Coronary artery (tissue), 2 donors: ENCODE results near the gene TSPAN11.

Source experiments
- DNase-seq: peaks from one replicate; pipeline ENCODE4 v3.0.0-alpha.2; 2017; ENCODE audit warnings: low spot score
- H3K27ac ChIP-seq, 2 donors: fragments of 200-600 bp; sonication (generic); one replicate each; pipeline ENCODE4 v1.5.1; 2016 to 2019
- H3K4me3 ChIP-seq: fragments of 200-600 bp; sonication (generic); 2 replicates; pipeline ENCODE4 v1.5.1; 2016; ENCODE audit warnings: mild to moderate bottlenecking, moderate library complexity
- CTCF ChIP-seq: fragments of 200-600 bp; sonication (generic); IDR thresholded peaks from one replicate; pipeline ENCODE4 v1.5.1; 2019; ENCODE audit warnings: antibody characterized with exemption

TSPAN11 gene

GRCh38 chr12:30942486-30942885, 15.9 kb downstream of the TSPAN11 start:
- DNase-seq = no peak
- Histone ChIP-seq H3K4me3 (no peak overlapping the region), H3K27ac (no peak overlapping the region)
- TF ChIP-seq CTCF = no peak

- Histone ChIP-seq H3K4me3 (no peak overlapping the region), H3K27ac (no peak overlapping the region)
- no peak for TF ChIP-seq CTCF
- DNase-seq = no peak
Measured at GRCh38 chr12:30942936-30943335, 16.4 kb downstream of the TSPAN11 start.

GRCh38 chr12:30945443-30946164, 19.1 kb downstream of the TSPAN11 start:
- no peak for TF ChIP-seq CTCF

GRCh38 chr12:30952015-30952414, 25.5 kb downstream of the TSPAN11 start:
- H3K4me3 ChIP-seq = no peak overlapping the region
- H3K27ac ChIP-seq = no peak overlapping the region
- DNase-seq = no peak
- no peak for TF ChIP-seq CTCF

More at GRCh38 chr12:30945443-30946164, 19.1 kb downstream of the TSPAN11 start:
- Histone ChIP-seq H3K4me3 (no peak overlapping the region), H3K27ac (peak overlapping the region in 1 of 2 donors; percentile 28)
- no peak for DNase-seq

GRCh38 chr12:30953257-30953656, 26.7 kb downstream of the TSPAN11 start:
- Histone ChIP-seq H3K4me3 (no peak overlapping the region), H3K27ac (no peak overlapping the region)
- TF ChIP-seq CTCF = no peak
- DNase-seq = no peak

GRCh38 chr12:30953951-30954751, 27.6 kb downstream of the TSPAN11 start:
- no peak for DNase-seq
- H3K27ac ChIP-seq = no peak overlapping the region
- TF ChIP-seq CTCF = no peak
- H3K4me3 ChIP-seq = no peak overlapping the region

GRCh38 chr12:30955214-30955613, 28.7 kb downstream of the TSPAN11 start:
- DNase-seq = no peak
- H3K27ac ChIP-seq = no peak overlapping the region
- no peak overlapping the region for H3K4me3 ChIP-seq
- no peak for TF ChIP-seq CTCF
